GM21786 (cell line): ENCODE results near the gene MTMR10.

ENCODE experiments used
- ATAC-seq: cut with Tn5 transposase; IDR thresholded peaks from one replicate; pipeline ENCODE4 v1.9.1; 2021; ENCODE audit not compliant: unreplicated experiment

Gene MTMR10

DNA sequence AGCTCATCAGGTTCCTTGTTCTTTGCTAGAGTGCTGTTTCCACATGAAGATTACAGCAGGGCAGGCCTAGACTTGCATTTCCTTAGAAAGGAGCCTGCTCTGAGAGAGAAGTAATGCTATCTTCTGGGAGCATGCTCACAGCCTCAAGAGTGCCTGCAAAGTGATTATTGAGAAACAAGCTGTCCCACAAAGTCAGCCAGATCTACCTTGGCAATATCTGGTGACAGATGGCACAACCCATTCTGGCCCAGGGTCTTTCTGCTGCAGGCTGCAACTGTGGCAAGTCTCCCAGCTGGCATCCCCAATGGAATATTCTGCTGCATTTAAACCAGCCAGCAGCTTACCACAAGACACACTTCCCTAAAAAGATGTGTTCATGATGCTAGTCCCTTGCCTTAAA is 29.3 kb downstream of the MTMR10 start:
- no peak for ATAC-seq

GRCh38 chr15:30958219-30958618 is 33.2 kb downstream of the MTMR10 start:
- no peak for ATAC-seq

DNA sequence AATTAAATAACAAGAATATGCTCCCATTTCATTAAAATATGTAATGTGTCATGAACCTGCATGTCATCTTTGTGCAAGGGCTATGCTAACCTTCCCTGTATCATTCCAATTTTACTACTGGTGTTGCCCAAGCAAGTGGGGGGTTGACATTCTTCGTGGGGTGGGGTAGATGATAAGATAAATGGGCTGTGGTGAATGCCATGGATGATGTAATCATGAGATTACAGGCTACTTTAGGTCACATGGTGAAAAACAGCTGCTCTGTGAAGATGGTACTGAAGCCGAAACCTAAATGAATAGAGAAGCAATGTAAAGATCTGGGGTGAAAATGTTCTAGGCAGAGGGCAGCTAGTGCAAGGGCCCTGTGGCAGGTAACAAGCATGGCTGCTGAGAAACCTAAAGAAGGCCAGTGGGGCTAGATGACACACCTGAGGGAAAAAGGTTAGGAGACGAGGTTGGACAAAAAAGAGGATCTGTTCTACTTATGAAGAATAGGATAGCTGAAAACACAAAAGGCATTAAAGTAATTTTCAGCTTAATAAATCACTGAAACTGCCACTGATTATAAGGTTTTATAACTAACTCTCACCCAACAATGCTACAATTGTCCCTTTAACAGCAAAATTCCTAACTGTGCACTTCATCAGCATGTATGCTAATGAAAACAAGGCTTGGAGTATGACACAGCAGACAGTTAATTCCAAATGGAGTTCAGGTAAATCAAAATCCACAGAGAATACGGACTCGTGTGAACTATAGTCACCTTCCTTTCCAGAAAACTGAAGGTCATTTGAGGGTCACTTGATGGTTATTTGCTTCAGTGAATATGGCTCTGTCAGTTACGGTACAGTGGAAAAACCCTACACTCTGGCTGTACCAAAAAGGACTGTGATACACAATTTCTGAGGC is 35.0 kb downstream of the MTMR10 start:
- ATAC-seq, result no peak

GRCh38 chr15:30954674-30955073 is 36.8 kb downstream of the MTMR10 start:
- ATAC-seq, result no peak

GRCh38 chr15:30953731-30954378 is 37.6 kb downstream of the MTMR10 start:
- ATAC-seq, result no peak

DNA sequence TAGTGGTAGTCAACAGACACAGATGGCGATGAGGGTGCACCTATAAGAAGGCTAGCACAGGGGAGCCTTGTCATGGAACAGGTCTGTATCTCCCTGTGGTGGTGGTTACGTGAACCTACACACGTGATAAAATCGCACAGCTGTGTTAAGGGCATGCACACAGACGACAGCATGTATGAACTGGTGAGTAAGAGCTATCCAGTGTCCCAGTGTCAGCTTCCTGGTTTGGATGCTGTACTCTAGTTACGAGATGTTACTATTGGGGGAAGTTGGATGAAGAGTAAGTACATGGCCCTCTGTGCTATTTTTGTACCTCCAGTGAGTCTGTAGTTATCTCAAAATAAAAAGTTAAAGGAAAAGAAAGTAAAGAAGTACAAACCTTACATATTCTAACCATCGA is 38.2 kb downstream of the MTMR10 start:
- ATAC-seq, result no peak

DNA sequence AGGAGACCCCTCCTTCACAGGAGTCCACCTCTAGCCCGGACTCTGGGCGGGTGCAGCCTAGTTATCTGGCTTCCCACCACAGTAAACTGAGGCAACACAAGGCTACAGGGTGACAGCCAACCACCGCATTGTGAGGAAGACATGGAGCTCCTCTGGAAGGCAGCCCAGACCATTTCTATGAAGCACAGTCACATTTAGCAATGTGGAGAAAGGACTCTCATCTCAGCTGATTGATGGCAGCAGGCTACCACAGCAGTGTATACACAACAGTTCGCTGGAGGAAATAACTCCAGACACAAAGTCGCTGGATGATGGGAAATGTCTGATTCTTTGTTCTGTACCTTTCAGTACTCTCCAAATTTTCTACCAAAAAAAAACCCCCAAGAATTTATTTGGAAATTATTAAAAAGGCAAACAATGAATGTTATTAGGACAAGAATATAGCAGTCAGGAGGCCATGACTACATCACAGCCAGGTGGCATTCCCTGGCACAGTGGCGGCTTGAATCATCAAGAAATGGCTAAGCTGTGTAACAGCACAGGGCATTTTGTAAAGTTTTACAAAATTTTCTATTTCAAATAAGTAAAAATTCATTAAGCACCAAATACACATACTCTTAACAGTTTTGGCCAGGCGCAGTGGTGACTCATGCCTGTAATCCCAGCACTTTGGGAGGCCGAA is 47.6 kb downstream of the MTMR10 start:
- ATAC-seq, result no peak

DNA sequence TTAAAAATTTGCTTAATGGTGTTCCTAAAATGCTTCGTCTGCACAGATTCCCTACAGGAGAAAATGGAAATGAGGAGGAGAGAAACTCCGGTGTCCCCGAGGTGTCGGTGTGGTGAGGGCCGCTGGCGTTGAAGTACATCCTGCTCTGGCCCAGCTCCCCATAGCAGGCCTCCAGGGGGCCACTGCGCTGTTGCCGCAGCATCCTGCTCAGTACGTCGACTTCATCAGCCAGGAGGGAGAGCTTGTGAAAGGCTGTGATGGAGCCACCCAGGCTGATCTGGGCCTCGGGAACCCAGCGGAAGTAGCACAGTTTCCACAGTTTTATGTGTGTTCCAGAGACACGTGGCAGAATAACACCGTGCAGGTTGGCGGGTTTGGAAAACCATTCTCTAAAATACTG is 49.9 kb downstream of the MTMR10 start:
- ATAC-seq, result no peak

- no peak for ATAC-seq
These were observed 51.1 kb downstream of the MTMR10 start for GRCh38 chr15:30940359-30940758.

DNA sequence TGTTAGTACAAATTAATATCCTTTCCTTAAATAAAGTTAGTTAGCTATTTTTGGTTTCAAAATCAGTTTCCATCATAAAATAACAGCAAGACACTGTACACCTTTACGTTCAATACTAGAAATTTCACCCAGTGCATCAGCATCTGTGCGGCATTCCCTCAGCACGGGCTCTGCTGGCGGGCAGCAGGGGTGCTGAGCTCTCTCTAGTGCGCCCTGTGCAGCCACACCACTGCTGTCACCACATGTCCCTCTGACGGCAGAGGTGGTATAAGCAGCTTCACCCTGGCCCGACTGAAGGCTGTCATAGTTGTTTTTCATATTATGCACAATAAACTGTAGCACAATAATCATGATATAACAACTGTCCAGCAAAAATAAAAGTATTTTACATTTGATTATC is 52.3 kb downstream of the MTMR10 start:
- no peak for ATAC-seq

DNA sequence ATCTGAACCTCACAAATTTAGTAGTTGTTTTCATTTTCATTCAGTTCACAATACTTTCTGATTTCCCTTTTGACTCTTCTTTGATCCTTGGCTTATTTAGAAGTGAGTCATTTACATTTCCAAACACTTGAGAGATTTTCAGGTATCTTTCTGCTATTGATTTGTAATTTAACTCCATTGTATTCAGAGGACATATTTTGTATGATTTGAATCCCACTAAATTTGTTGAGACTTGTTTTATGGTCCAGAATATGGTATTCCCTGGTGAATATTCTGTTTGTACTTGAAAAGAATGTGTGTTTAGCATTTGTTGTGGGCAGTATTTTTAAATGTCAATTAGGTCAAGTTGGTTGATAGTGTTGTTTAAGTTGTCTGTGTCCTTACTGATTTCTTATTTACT is 58.1 kb downstream of the MTMR10 start:
- ATAC-seq, result no peak

GRCh38 chr15:30930422-30930821 is 61.0 kb downstream of the MTMR10 start:
- ATAC-seq, result no peak

DNA sequence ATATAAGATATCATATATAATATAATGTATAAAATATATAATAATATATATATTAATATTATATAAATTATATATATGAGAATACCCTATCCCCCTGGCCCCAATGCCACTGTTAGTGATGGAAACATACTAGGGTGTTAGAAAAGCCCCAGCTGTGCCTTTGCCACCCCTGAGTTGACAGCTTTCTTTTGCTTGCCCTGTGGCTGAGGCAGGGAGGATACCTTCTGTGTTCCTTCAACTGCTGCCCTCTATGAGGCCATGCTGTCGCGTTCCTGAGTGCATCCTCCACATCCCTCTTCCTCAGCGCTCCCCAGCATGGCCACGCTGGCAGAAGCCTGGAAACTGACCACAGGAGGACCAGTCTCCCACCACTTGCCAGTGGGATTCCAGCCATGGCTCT is 61.4 kb downstream of the MTMR10 start:
- no peak for ATAC-seq

DNA sequence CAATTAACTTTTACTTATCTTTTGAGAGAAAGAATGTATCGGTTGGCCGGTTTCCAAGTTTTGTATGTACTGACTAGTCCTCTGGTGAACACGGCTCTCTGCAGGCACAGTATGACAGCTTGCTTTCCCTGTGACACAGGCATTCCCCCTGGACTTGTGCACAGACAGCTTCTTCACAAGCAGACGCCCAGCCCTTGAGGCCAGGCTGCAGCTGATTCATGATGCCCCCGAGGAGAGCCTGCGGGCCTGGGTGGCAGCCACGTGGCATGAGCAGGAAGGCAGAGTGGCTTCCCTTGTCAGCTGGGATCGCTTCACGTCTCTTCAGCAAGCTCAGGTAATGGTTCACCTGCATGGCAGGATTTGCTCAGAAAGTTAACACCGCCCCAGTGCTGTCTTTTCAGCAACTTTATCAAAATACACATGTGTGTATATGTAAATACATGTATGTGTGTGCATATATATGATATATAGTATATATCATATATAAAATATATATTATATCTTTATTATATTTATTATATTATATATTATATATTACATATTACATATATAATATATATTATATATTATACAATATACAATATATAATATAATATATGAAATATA is 62.3 kb downstream of the MTMR10 start:
- no peak for ATAC-seq

DNA sequence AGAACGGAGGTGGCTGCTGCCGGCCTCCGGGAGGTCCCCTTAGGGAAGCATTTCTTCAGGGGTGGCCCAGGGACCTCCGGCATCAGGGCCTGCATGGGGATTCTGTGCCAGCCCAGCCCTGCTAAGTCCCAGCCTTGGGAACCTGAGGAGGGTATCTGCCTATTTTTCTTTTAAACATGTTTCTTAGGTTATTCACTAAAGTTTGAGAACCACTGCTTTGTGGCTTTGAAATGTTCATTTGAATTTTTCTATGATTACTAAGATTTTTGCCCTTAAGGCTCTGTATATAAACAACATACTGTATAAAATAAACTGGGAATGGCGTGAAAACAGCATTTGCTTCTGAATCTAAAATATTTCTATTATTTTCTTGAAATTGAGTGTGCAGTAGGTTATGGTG is 63.4 kb downstream of the MTMR10 start:
- ATAC-seq, result no peak

DNA sequence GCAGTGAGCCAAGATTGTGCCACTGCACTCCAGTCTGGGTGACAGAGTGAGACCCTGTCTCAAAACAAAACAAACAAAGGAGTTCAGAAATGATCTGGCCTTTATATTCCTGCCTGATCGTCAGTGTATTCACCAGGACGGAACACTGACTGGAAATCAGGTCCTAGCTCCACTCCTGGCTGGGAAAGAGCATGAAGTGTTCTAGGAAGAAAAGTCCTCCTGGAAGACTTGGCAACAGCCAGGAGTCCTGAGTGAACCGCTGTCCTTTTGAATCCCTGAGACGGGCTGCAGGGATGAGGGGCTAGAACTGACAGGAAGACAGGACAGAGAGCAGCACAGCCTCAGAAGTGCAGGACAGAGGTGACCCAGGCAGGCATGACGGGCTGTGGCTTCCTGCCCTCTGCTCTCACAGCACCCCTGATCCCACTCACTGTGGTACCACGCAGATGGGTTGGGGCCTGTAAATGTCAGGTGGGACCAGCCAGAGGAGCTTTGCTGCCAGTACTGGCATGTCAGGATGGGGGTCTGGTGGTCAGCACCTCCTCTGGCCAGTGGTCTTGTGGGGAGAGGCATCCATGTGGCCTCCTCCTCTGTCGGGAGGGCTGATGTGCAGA is 64.2 kb downstream of the MTMR10 start:
- no peak for ATAC-seq

DNA sequence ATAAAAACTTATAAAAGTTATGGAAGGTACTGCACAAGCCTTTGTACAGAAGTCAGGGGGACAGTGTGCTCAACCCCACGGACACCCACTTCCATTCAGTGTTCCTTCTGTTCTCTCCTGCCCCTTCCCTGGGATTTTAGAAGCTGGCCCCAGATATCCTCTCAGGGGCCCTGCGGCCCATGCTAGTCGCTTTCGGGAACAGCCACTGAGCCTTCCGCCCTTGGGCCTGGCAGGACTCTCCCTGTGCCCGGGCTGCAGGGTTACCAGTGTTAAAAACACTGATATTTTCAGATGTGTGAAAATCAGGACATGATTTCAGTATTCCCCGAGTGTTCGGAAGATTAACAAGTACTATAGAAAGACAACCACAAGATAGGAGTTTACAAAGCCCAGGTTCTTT is 65.3 kb downstream of the MTMR10 start:
- ATAC-seq, result no peak

GRCh38 chr15:30925686-30926085 is 65.7 kb downstream of the MTMR10 start:
- ATAC-seq, result no peak

DNA sequence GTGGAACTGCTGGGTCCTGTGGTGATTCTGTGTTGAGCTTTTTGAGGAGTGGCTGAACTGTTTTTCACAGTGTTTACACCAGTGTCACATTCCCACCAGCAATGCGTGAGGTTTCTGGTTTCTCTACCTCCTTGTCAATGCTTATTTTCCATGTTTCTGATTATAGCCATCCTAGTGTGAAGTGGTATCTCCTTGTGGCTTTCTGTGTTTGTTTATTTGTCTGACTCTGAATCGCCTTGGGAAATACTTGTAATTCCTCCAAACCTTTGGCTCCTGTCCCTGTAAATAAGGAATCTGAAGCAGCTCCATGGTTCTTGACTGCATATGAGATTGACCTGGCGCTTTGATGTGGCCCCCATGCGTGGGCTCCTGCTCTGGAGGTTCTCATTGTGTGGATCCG is 67.1 kb downstream of the MTMR10 start:
- no peak for ATAC-seq

GRCh38 chr15:30923429-30923828 is 68.0 kb downstream of the MTMR10 start:
- no peak for ATAC-seq
